Cardiac muscle cell (in vitro differentiated cells and primary cell): ENCODE measurements around the gene TBXT. TPM values are rescaled to one million over a fixed set of nuclear protein-coding genes. Genes with fewer than 3 reads are reported as not detected.

Experiments
- DNase-seq, 2 donors: peaks; one replicate each; pipeline versions ENCODE4 v3.0.0 to v3.0.0-alpha.2; 2010 to 2017; ENCODE audit warnings: low read depth in 1 of 2, low spot score in 1 of 2
- H3K27ac ChIP-seq: fragments of 200-600 bp; sonication (generic); 2 replicates; pipeline ENCODE4 v1.5.1; 2016
- H3K27me3 ChIP-seq: fragments of 200-600 bp; sonication (generic); 2 replicates; pipeline ENCODE4 v1.6.0; 2016; ENCODE audit warnings: control low read depth
- H3K36me3 ChIP-seq: fragments of 200-600 bp; sonication (generic); 2 replicates; pipeline ENCODE4 v1.5.1; 2016; ENCODE audit warnings: control low read depth
- H3K4me1 ChIP-seq: fragments of 200-600 bp; sonication (generic); 2 replicates; pipeline ENCODE4 v1.8.1; 2017; ENCODE audit warnings: low read depth, mild to moderate bottlenecking, mixed run types
- H3K4me3 ChIP-seq: fragments of 200-600 bp; sonication (generic); 2 replicates; pipeline ENCODE4 v1.5.1; 2016; ENCODE audit warnings: mild to moderate bottlenecking
- H3K9me3 ChIP-seq: fragments of 200-600 bp; sonication (generic); 2 replicates; pipeline ENCODE4 v1.5.1; 2017; ENCODE audit warnings: low read depth, mild to moderate bottlenecking, control low read depth
- CTCF ChIP-seq: IDR thresholded peaks from 2 replicates; pipeline ENCODE4 v1.5.1; 2012; ENCODE audit warnings: low read depth, mild to moderate bottlenecking, low read length
- polyA plus RNA-seq: library from polyadenylated mRNA; unstranded; fragments of >200 nt; fragmentation: Nextera tagmentation; extraction: Ambion mirVana; gene quantifications from 2 replicates; pipeline ENCODE4 v1.2.1, GENCODE V29; 2016
- total RNA-seq: library from RNA; depleted of rRNA; stranded (reverse); fragments of >200 nt; gene quantifications from 2 replicates; pipeline ENCODE4 v1.2.3, GENCODE V29; 2016

TBXT gene
- total and polyA plus RNA-seq, 2 experiments from 2014 or later = not detected

GRCh38 chr6:166165558-166166313 is 1.9 kb downstream of the TBXT start:
- no peak for DNase-seq
- H3K27me3 ChIP-seq = peaks cover 93% of the 10 kb centered on the region
- no peaks in the 10 kb centered on the region for H3K36me3 ChIP-seq
- H3K9me3 ChIP-seq = no peaks in the 10 kb centered on the region
- no peak for TF ChIP-seq CTCF
- H3K27ac ChIP-seq = no peak overlapping the region
- peaks cover 28% of the 10 kb centered on the region for H3K4me1 ChIP-seq
- H3K4me3 ChIP-seq = no peak overlapping the region

DNA sequence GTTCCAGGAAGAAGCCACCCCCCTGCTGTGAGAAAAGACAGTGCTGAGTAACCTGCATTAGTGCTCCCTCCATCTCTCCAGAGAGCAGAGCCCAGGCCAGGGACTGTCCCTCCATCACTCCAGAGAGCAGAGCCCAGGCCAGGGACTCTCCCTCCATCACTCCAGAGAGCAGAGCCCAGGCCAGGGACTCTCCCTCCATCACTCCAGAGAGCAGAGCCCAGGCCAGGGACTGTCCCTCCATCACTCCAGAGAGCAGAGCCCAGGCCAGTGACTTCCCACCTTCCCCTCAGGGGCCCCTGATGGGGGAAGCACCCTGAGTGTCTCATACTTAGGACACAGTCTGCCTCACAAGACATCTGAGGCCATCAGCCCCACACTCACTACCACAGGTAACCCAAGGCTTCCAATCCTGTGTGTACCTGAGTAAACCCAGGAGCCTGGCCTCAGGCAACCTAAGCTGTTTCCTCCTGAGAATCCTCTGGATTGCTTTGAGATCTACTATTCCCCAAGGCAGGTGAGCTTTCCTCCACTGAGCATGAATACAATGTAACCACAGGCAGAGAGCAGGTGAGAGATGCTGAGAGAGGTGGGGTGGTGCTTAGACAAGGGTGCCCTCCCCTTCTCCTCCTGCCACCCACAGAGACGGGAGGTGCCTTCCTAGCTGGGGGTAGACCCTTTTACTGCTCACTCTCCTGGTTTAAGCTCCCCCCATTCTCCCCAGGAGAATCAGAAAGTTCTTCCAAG is 4.9 kb downstream of the TBXT start:
- Histone ChIP-seq H3K9me3 (no peaks in the 10 kb centered on the region), H3K36me3 (no peaks in the 10 kb centered on the region), H3K4me3 (no peak overlapping the region), H3K27me3 (peaks cover 64% of the 10 kb centered on the region), H3K4me1 (peaks cover 16% of the 10 kb centered on the region), H3K27ac (no peak overlapping the region)
- DNase-seq = no peak
- TF ChIP-seq CTCF = no peak

DNA sequence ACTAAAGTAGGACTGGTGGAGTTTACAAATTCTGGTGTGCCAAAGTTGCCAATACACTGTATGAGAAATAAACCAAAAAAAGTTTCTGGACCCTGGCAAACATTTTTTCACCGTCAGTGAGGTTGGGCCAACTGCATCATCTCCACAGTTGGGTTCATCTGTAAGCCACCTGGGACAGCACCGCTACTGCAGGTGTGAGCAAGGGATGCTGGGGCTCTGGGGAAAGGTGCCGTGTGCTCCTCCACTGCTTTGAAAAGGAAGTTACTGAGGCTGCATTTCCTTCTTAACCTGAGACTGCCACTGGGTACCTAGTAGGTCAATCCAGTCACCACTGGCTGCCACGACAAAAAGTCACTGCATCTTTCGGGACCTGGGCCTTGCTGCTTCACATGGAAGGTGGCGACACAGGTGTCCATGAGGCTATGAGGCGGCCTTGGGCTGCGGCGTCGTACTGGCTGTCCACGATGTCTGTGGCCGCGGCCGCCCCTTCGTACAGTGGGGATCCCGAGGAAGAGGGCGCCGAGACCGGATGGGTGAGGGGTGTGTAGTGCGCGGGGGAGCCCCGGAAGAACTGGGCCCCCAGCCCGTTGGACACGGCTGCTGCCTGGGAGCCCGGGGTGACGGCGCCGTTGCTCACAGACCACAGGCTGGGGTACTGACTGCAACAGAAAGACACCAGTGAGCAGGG is 9.6 kb downstream of the TBXT start:
- no peak for DNase-seq
- H3K27me3 ChIP-seq = peaks cover 17% of the 10 kb centered on the region
- H3K27ac ChIP-seq = no peak overlapping the region
- no peaks in the 10 kb centered on the region for H3K9me3 ChIP-seq
- no peaks in the 10 kb centered on the region for H3K36me3 ChIP-seq
- no peaks in the 10 kb centered on the region for H3K4me1 ChIP-seq
- TF ChIP-seq CTCF = no peak
- H3K4me3 ChIP-seq = no peak overlapping the region

- DNase-seq = peak in 1 of 2 donors; percentile 36
- Histone ChIP-seq H3K4me3 (no peak overlapping the region), H3K4me1 (no peaks in the 10 kb centered on the region), H3K36me3 (no peaks in the 10 kb centered on the region), H3K9me3 (no peaks in the 10 kb centered on the region), H3K27me3 (peaks cover 5% of the 10 kb centered on the region), H3K27ac (no peak overlapping the region)
- TF ChIP-seq CTCF = peak; percentile 48
These were observed 10.7 kb downstream of the TBXT start for GRCh38 chr6:166156942-166157341.

DNA sequence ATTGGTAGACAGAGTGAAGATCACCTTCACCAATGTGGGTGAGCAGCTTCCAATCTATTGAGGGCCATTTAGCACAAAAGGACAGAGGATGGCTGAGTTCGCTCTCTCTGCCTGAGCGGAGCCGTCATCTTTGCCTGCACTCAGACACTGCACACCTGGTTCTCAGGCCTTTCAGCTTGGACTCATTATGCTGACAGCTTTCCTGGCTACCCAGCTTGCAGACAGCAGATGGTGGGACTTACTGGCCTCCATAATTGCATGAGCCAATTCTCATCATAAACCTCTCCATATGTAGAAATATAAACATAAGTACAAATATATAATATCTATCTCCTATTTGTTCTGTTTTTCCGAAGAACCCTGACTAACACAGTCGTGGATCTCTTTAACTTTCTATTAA is 13.7 kb downstream of the TBXT start:
- no peaks in the 10 kb centered on the region for H3K9me3 ChIP-seq
- H3K4me3 ChIP-seq = no peak overlapping the region
- H3K36me3 ChIP-seq = no peaks in the 10 kb centered on the region
- no peaks in the 10 kb centered on the region for H3K27me3 ChIP-seq
- DNase-seq = no peak
- TF ChIP-seq CTCF = no peak
- H3K4me1 ChIP-seq = no peaks in the 10 kb centered on the region
- H3K27ac ChIP-seq = no peak overlapping the region
